Measurements from ENCODE around the gene ZDHHC20.

Gene ZDHHC20

DNA sequence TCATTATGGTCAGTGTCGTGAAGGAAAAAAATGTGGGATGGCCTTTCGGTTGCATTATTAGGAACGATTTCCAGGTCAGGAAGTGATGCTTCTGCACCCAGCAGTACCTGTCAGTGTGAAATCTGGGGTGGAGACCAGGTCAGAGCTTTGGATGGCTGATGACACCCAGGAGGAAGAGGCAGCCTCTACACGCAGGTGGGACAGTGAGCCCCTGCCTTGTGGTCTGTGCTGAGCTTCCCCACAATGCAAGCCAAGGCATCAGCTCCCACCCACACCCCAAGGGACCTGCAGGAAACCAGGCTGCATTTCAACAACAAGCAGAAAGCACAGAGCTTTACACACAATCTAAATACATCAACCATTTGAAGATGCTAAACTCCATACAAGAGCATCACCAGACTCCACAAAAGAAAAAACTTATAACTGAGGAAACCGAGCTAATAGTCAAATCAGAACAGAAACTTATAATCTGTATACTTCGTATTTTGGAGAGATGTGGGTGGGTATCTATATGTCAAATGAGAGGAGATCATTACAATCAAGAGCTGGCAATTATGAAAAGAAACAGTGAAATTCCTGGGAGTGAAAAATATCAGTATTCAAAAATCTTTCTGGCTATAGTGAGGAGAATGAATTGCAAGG lies 130.1 kb downstream of the ZDHHC20 start:
- Mint-ChIP-seq H3K4me3 (peak overlapping the region; percentile 41), H3K4me1 (peaks cover 39% of the 10 kb centered on the region), H3K27me3 (no peaks in the 10 kb centered on the region), H3K36me3 (ENCODE audit: insufficient read depth) (peaks cover 2% of the 10 kb centered on the region), H3K9me3 (no peaks in the 10 kb centered on the region), H3K27ac (ENCODE audit: low read depth) (peak overlapping the region; percentile 64)
- ATAC-seq (replicated peaks; ENCODE audit: extremely low read depth, poor library complexity, severe bottlenecking) (no peak), DNase-seq (ENCODE audit: low spot score in 2 of 2) (no peak)

DNA sequence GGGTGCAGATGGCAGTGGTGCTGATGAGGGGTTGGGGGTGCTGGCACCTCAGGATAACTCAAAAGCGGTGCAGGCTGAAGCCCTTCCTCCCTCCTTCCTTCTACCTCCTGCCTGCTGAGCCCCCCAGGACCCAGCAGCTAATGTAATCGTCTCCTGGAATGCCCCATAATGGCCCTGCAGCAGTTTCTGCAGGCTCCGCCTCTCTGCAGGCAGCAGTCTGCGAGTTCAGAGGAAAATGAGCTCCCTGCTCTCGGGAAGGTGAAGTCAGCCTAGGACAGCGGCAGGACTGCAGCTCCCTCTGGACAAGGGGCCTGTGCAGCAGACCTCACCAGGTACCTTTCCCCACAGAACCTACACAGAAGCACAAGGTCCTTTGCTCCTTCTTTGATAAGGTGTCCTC lies 130.9 kb downstream of the ZDHHC20 start:
- peaks cover 2% of the 10 kb centered on the region for H3K36me3 Mint-ChIP-seq (ENCODE audit: insufficient read depth)
- H3K27me3 Mint-ChIP-seq, result no peaks in the 10 kb centered on the region
- no peaks in the 10 kb centered on the region for H3K9me3 Mint-ChIP-seq
- H3K4me3 Mint-ChIP-seq, result no peak overlapping the region
- peaks cover 39% of the 10 kb centered on the region for H3K4me1 Mint-ChIP-seq
- DNase-seq (ENCODE audit: low spot score in 2 of 2) (no peak), ATAC-seq (replicated peaks; ENCODE audit: extremely low read depth, poor library complexity, severe bottlenecking) (no peak)
- no peak overlapping the region for H3K27ac Mint-ChIP-seq (ENCODE audit: low read depth)

DNA sequence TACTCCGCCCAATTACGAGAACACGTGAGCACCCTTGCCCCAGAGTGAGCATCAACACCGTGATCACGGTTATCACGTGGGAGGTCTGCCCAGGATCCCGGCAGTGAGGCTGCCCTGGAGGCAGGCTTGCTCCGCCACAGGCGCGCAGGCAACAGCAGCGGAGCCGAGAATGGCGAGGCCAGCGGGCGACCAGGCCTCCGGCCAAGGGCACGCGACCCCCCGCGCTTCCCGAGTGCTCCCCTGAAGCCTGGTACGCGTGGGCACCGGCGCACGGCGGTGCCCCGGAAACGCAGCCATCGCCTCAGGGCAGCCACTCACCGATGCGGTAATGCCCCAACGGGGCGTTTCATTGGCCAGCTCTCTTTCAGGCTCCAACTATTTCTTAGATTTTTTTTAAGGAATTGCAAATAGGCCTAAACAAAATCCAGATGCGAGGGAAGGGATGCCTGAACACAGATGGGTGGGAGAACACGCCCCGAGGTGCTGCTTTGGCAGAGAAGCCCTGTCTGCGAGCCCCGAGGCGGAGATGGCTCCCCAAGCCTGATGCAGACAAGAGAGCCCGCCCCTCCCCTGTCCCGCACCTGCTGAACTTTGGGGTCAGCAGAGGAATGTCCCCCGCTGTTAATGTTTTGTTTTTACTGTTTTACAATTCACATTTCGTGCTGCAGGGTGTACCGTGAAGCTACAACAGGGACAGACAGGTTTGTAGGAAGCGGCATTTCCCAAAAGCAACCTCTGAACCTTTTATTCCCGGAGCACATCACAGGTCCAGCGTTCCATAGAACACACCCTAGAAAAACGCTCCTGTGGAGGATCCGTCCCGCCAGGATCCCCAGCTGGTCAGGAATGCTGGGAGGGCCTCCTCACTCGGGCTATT lies 132.7 kb downstream of the ZDHHC20 start:
- Mint-ChIP-seq H3K27me3 (no peaks in the 10 kb centered on the region), H3K4me3 (peak overlapping the region; percentile 69), H3K27ac (ENCODE audit: low read depth) (no peak overlapping the region), H3K36me3 (ENCODE audit: insufficient read depth) (peaks cover 2% of the 10 kb centered on the region), H3K9me3 (no peaks in the 10 kb centered on the region), H3K4me1 (peaks cover 39% of the 10 kb centered on the region)
- ATAC-seq (replicated peaks; ENCODE audit: extremely low read depth, poor library complexity, severe bottlenecking) (peak; percentile 42), DNase-seq (ENCODE audit: low spot score in 2 of 2) (no peak)

DNA sequence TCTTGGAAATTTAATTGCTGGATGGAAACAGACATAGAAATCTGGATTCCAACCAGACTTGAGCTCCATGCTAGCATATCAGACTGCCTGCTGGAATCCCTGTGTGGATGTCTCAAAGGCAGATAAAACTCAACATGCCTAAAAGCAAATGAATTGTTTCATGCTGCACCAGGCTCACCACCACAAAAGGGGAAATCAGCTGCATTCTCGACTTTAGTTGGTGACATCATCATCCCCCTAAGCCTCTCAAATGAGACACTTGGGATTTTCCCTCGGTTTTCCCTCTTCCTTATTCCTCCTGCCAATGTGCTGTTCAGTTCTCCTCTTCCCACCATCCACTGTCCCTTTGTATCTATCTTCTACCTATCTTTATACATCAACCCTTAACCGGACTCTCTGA lies 134.3 kb downstream of the ZDHHC20 start:
- Mint-ChIP-seq H3K27me3 (no peaks in the 10 kb centered on the region), H3K27ac (ENCODE audit: low read depth) (no peak overlapping the region), H3K9me3 (no peaks in the 10 kb centered on the region), H3K4me3 (no peak overlapping the region), H3K36me3 (ENCODE audit: insufficient read depth) (peaks cover 2% of the 10 kb centered on the region), H3K4me1 (peaks cover 26% of the 10 kb centered on the region)
- no peak for DNase-seq (ENCODE audit: low spot score in 2 of 2)
- no peak for ATAC-seq (replicated peaks; ENCODE audit: extremely low read depth, poor library complexity, severe bottlenecking)

DNA sequence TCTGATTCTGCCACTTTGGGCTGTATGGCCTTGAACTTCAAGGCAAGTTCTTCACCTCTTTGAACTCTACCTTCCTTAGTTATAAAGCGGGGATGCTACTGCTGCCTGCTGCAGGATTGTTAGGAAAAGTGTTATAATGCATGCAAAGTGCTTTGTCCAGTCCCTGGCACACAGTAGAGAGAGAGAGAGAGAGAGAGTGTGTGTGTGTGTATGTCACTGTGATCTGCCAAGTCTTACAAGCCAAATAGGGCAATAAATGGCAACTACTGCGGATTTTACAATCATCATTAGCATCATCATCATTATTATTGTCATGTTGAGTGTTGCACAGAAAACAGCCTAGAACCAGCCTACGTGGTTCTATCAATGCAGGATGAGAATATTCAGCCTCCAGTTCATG lies 136.1 kb downstream of the ZDHHC20 start:
- H3K27ac Mint-ChIP-seq (ENCODE audit: low read depth), result no peak overlapping the region
- DNase-seq (ENCODE audit: low spot score in 2 of 2), result no peak
- peaks cover 12% of the 10 kb centered on the region for H3K4me1 Mint-ChIP-seq
- H3K36me3 Mint-ChIP-seq (ENCODE audit: insufficient read depth), result peaks cover 5% of the 10 kb centered on the region
- H3K27me3 Mint-ChIP-seq, result no peaks in the 10 kb centered on the region
- no peak overlapping the region for H3K4me3 Mint-ChIP-seq
- no peak for ATAC-seq (replicated peaks; ENCODE audit: extremely low read depth, poor library complexity, severe bottlenecking)
- H3K9me3 Mint-ChIP-seq, result no peaks in the 10 kb centered on the region

Data from central memory CD8-positive, alpha-beta T cell (primary cell).